Activated CD4-positive, CD25-positive, alpha-beta regulatory T cell treated with anti-CD3 and anti-CD28 coated beads, Interleukin-2, amount 50 U/mL, for 72 hours (primary cell): Measurements from ENCODE around the gene ACD.

ENCODE experiments used
- DNase-seq: peaks from one replicate; pipeline ENCODE4 v3.0.0; 2021

The ACD gene

DNA sequence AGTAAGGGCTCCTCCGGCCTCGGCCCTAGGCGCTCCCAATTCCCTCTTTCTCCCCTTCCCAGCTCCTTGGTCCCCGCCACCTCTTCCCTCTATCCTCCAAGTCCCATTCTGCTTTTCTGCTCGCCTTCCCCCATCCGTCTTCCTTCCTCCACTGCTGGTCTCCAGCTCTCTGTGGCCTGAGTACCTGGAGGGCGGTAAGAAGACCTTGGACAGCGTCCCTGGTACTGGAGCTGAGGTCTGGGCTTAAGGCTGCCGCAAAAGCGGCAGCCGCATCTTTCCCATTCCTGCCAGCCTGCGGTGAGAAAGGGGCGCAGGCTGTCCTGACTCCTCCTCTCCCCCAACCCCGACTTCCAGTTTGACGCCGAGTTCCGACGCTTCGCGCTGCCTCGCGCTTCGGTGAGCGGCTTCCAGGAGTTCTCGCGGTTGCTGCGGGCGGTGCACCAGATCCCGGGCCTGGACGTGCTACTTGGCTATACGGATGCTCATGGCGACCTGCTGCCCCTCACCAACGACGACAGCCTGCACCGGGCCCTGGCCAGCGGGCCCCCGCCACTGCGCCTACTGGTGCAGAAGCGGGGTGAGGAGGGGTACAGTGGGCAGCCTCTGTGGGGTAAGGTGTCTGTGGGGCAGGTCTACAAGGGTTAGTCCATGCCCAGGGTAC lies 1.2 kb upstream of the ACD start:
- no peak for DNase-seq

DNA sequence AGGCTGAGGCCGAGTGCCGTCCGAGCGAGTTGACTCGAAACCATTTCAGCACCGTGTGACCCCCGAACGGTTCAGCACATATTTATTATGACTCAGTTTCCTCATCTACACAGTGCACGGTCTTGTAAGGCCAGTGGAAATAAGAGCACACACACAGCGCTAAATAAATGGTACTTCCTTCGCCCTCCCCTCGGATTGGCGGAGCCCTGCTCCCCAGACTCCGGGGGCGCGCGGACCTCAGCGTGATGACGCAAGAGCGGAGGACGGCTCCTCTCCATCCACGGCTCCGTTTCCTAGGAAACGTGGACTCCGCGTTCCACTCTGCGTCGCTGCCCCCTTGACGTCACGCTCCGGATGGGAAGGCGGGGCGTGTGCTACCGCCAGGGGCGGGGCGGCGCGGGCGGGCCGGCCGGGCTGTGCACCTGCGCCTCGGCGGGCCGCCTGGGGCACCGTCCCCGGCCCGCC lies 536 bp upstream of the ACD start, which contains the start of gene PARD6A:
TSS of gene PARD6A (plus strand) at position 397 of the 465 bp plus-strand sequence. CDS start 79 bp downstream, outside the sequence.
- DNase-seq = peak; percentile 90

- DNase-seq = no peak
Observed at GRCh38 chr16:67658849-67659674, 998 bp downstream of the ACD start.

DNA sequence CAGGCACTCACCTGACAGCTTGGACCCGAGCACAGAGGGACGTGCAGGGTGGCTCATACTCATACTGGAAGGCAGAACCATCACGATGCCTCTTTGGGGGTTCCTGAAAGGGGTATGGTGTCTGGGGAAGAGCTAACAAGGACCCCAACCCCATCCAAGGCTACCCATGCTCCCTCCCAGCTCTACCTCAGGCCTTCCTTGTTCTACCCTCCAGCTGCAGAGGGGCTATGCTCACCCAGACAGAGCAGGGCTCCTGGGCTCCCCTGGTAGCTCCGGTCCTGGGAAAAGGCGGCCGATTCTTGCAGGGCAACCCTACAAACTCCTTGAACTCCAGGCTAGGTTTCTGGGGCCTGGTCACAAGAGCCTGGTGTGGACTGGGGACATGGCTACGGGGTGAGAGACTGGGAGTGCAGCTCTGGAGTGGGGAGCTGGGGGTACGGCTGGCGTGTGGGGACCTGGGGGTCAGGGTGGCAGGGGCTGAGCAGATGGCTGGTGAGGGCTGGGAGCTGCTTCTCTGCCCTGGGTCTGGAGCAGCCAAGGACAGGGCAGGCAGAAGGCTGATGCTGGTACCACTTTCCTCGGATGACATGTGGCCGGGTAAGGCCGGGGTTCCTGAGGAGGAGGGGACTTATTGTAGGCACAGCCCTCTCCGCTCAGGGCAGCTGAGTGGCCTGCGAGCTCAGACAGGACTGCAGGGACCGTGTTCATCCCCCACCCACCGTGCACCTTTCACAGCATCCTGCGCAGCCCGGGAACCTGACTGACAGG lies 2.1 kb downstream of the ACD start:
- no peak for DNase-seq

GRCh38 chr16:67657017-67657608 lies 2.9 kb downstream of the ACD start:
- no peak for DNase-seq

GRCh38 chr16:67656344-67657016 lies 3.6 kb downstream of the ACD start:
- DNase-seq = no peak

DNA sequence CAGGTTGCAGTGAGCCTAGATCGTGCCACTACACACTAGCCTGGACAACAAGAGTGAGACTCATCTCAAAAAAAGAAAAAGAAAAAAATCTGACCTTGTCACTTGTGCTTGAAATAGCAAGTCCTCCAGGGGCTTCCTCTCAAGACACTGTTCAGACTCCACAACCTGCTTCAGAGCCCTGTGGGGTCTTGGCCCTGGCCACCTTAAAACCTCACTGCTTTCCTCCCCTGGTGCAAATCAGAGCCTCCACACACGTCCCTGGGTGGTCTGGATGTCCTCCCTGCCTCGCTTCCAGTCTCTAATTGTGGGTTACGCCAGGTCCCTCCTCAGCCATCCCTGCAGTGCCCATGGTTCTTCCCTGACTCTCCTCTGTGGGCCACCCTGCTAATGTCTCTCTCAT lies 4.7 kb downstream of the ACD start:
- DNase-seq = no peak

DNA sequence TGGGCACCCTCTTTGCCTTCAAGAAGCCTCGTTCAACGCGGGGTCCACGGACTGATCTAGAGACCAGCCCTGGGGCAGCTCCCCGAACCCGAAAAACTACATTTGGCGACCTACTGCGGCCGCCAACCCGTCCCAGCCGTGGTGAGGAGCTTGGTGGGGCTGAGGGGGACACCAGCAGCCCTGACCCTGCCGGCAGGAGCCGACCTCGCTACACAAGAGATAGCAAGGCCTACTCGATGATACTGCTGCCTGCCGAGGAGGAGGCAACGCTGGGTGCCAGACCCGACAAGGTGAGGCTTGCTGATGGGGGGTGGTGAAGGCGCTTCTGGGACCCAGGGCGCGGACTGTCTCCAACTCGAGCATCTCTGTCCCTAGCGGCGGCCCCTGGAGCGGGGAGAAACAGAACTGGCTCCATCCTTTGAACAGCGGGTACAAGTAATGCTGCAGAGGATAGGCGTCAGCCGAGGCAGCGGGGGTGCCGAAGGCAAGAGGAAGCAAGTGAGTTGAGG lies 5.6 kb downstream of the ACD start:
- no peak for DNase-seq

- no peak for DNase-seq
Observed at GRCh38 chr16:67653789-67654402, 6.2 kb downstream of the ACD start.

DNA sequence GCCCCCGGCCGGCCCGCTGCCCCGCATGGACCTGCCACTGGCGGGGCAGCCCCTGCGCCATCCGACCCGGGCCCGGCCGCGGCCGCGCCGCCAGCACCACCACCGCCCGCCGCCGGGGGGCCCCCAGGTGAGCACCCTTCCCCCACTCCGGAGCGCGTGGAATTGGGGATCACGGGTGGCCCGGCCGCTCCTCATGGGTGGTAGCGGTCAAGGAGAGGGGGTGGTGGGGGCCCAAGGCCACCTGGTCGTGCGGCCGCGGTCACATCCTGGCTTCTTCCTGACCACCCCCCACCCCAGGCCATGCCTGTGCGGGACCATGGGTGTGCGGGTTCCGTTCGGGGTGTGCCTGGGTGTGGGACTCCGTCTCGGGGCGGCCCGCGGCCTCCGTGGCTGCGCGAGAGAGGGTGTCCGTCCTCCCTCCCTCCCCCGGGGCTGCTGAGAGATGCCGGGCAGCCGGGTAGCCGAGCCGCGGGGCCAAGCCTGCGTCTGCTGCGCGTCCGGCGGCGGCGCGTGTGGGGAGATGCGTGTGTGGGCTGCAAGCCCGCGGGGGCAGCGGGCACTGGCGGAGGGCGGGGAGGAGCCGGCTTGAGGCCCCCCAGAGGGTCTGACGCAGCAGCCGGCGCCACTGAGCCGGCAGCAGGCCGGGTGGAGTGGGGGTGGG lies 6.8 kb downstream of the ACD start:
- no peak for DNase-seq

GRCh38 chr16:67652578-67653127 lies 7.4 kb downstream of the ACD start:
- no peak for DNase-seq

DNA sequence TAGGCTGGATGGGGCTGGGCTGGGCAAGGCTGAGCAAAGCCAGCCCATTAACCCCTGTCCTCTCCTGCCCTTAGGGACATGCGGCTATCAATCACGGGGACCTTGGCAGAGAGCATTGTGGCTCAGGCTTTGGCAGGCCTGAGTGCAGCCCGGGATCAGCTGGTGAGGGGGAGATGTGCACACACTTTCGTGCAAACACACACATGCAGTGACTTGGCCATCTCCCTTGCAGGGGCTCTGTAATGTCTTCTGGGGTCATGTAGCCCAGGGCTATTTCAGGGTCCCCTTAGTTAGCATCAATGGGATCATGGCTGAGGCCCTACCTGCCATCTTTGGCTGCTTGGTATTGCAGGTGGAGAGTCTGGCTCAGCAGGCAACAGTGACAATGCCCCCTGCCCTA lies 8.2 kb downstream of the ACD start:
- no peak for DNase-seq

DNA sequence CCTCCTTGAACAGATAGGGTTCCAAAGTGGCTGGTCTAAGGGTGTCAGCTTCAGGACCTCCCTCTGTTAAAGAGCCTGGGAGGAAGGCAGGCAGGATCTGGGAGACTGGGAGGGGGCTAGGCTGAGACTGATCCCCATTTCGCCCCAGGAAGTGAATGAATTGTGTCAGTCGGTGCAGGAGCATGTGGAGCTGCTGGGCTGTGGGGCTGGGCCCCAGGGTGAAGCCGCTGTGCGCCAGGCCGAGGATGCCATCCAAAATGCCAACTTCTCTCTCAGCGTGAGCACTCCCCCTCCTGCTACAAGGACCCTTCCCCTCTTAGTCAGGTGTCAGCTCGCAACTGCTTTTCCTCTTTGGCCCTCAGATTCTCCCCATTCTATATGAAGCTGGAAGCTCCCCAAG lies 9.0 kb downstream of the ACD start:
- no peak for DNase-seq

DNA sequence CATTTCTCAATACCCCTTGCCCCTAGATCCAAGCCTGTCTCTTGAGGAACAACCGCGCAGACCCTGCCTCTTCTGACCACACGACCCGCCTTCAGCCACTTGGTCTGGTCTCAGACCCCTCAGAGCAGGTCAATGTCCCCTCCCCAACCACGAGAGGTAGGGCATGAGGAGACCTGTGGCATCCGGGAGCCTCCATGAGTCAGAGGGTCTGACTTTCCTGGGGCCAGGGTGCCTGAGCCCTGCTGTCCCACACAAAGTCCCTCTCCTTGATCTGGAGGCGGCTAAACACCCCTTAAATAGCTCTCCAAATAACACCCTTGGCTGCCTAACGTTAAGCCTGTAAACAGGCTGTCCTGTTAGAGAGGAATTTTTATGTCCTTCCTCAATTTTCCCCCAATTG lies 10.0 kb downstream of the ACD start:
- no peak for DNase-seq

DNA sequence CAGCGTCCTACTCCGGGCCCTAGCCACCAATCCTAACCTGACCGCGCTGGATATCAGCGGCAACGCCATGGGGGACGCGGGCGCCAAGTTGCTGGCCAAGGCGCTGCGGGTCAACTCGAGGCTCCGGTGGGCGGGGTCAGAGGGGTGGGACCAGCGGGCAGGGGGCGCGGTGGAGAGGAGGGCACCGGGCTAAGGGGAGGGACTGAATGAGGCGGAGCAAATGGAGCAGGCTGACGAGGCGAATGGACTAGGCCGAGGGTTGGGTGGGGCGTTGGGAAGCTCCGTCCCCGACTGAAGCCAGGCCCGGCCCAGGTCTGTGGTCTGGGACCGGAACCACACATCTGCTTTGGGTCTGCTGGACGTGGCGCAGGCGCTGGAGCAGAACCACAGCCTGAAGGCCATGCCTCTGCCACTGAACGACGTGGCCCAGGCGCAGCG lies 10.5 kb downstream of the ACD start:
- no peak for DNase-seq

GRCh38 chr16:67648764-67649407 lies 11.2 kb downstream of the ACD start:
- no peak for DNase-seq

DNA sequence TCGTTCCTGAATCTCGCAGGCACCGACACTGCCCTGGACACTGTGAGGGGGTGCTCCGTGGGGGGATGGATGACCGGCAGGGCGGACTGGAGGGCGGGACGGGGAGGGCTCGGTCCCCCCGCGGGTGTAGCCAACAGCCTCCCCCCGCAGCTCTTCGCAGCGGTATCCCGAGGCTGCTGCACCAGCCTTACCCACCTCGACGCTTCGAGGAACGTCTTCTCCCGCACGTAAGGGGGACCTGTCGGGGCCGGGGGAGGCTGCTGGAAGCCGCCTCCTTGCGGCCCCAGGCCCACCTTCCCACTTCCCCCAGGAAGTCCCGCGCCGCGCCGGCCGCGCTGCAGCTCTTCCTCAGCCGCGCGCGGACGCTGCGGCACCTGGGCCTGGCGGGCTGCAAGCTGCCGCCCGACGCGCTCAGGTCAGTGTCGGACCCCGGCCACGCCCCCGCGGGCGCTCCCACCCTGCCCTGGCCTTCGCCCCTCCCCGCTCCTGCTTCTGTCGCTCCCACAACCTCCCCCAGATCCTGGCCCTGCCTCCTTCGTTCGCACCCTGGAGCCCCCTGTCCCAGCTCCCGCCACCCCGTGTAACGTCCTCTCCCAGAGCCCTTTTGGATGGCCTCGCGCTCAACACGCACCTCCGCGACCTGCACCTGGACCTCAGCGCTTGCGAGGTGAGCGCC lies 11.8 kb downstream of the ACD start:
- DNase-seq = no peak

DNA sequence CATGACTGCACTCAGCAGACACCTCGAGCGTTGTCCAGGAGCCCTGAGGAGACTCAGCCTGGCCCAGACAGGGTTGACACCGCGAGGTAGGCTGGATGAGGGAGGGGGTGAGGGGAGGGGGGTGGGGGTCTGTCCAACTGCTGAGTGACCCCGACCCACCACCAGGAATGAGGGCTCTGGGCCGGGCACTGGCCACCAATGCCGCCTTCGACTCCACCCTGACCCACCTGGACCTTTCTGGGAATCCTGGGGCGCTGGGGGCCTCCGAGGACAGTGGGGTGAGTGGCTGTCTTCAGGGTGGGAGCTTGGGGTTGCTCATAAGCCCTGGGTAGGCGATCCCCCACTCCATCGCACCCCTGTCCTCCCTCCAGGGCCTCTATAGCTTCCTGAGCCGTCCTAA lies 12.4 kb downstream of the ACD start:
- DNase-seq = no peak

DNA sequence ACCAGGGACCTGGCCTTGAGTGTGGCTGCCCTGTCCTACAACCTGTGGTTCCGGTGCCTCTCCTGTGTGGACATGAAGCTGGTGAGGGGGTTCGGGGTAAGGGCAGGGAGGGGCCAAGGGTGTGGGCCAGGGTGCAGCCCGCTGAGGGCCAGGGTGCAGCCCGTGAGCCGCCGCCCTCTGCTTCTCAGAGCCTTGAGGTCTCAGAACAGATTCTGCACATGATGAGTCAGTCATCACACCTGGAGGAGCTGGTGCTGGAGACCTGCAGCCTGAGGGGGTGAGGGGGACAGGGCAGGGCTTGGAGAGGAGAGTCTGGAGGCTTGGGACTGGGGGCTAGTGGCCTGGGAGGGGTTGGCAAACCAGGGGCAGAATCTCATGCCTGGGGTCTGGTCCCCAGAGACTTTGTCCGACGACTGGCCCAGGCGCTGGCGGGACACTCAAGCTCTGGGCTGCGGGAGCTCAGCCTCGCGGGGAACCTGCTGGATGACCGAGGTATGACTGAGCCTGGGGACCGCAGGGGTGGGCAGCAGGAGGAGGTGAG lies 12.9 kb downstream of the ACD start:
- no peak for DNase-seq
